Spleen (tissue), 13 donors: ENCODE measurements around the gene KHDRBS1. TPM values are rescaled to one million over a fixed set of nuclear protein-coding genes. Genes with fewer than 3 reads are reported as not detected.
A peak's percentile ranks its signal among the peaks of the same experiment; 100 is the strongest.

Experiments
- DNase-seq: peaks from one replicate; pipeline ENCODE4 v3.0.0-alpha.2; 2020
- H3K27ac ChIP-seq, 8 donors: fragments of 200-600 bp; sonication (generic) in 7 of 8; 1 replicate in 4 of 8; 2 replicates in 4 of 8; pipeline versions ENCODE4 v1.5.0 to v1.8.0; 2016 to 2021; ENCODE audit warnings: inconsistent platforms in 4 of 8, mild to moderate bottlenecking in 4 of 8, moderate library complexity in 1 of 8
- H3K27me3 ChIP-seq, 7 donors: fragments of 200-600 bp; sonication (generic) in 6 of 7; replicated peaks in 1 of 7; 1 replicate in 4 of 7; 2 replicates in 3 of 7; pipeline versions ENCODE4 v1.5.0 to v1.8.0; 2016 to 2021; ENCODE audit warnings: inconsistent platforms in 3 of 7, mild to moderate bottlenecking in 1 of 7
- H3K36me3 ChIP-seq, 6 donors: fragments of 200-600 bp; sonication (generic) in 5 of 6; 1 replicate in 4 of 6; 2 replicates in 2 of 6; pipeline versions ENCODE4 v1.5.0 to v1.8.0; 2016 to 2021; ENCODE audit warnings: inconsistent platforms in 2 of 6
- H3K4me1 ChIP-seq, 6 donors: fragments of 200-600 bp; sonication (generic) in 5 of 6; 1 replicate in 3 of 6; 2 replicates in 3 of 6; pipeline versions ENCODE4 v1.5.0 to v1.8.0; 2016 to 2021; ENCODE audit warnings: inconsistent platforms in 3 of 6
- H3K4me3 ChIP-seq, 8 donors: fragments of 200-600 bp; sonication (generic) in 7 of 8; 1 replicate in 4 of 8; 2 replicates in 4 of 8; pipeline versions ENCODE4 v1.5.0 to v1.8.0; 2016 to 2021; ENCODE audit warnings: inconsistent platforms in 4 of 8, mild to moderate bottlenecking in 4 of 8, moderate library complexity in 2 of 8
- H3K9me3 ChIP-seq, 8 donors: fragments of 200-600 bp; sonication (generic) in 7 of 8; 1 replicate in 4 of 8; 2 replicates in 4 of 8; pipeline versions ENCODE4 v1.5.0 to v1.8.0; 2016 to 2021; ENCODE audit warnings: inconsistent platforms in 4 of 8
- POLR2A ChIP-seq, 3 donors: fragments of 450-650 bp; IDR thresholded peaks; one replicate each; pipeline ENCODE4 v1.5.1; 2017; ENCODE audit warnings: antibody characterized with exemption in 3 of 3, mild to moderate bottlenecking in 1 of 3
- POLR2AphosphoS5 ChIP-seq, 3 donors: sonication (generic); formaldehyde crosslinking; IDR thresholded peaks; one replicate each; pipeline ENCODE4 v1.5.1; 2017; ENCODE audit warnings: antibody characterized with exemption in 3 of 3
- WGBS, 5 donors: extraction: QIAGEN DNeasy Blood & Tissue Kit in 3 of 5; methylation state at CpG; one replicate each; pipeline versions ENCODE4 v1.1.5 to v1.1.7; 2013 to 2018; 5-methylcytosine and 5-hydroxymethylcytosine counted together
- intact Hi-C: fragments of 100-400 bp; cut with DNase I; formaldehyde crosslinking; loops from one replicate; pipeline ENCODE4 v1.15.0; 2023; ENCODE audit warnings: low total_unique reads
- long read RNA-seq, 2 donors: transcript quantifications; one replicate each; lab custom pipeline, GENCODE V29; 2026
- polyA plus RNA-seq, 3 donors: library from polyadenylated mRNA; stranded (reverse); fragments of 200-250 nt; gene quantifications; one replicate each; pipeline ENCODE4 v1.2.1, GENCODE V29; 2013
- total RNA-seq, 7 donors: library from RNA; depleted of rRNA in 3 of 7; stranded (reverse); fragments of >200 nt in 3 of 7; fragmentation: NEBNext Ultra II Directional in 4 of 7; extraction: Animal tissue kit (Norgen Biotek cat#: 25700) in 4 of 7; gene quantifications; one replicate each; pipeline versions ENCODE4 v1.1.0 to v1.2.1, GENCODE V29; 2016 to 2021
- TF ChIP-seq, protein P1 (sequence below), 11 experiments: fragments of 200-600 bp in 7 of 11; fragments of 450-650 bp in 4 of 11; sonication (generic) in 4 of 11; IDR thresholded peaks in 8 of 11; conservative IDR thresholded peaks in 3 of 11; 1 replicate in 7 of 11; 2 replicates in 4 of 11; pipeline versions ENCODE4 v1.4.0 to v1.8.0; 2016 to 2021; ENCODE audit warnings: antibody characterized with exemption in 11 of 11, inconsistent platforms in 4 of 11, mild to moderate bottlenecking in 1 of 11
- donor health status: healthy with polysubstance abuse.
- donor health status: DM: no; HTN: no; CAD: no; lungs with moderate emphysema.
- donor health status: DM: no; HTN: no; CAD: no.
- donor health status: Bipolar disorder and iron deficiency.
- donor health status: healthy.
- donor health status: DM: no; HTN: no; CAD: no.
- donor health status: DM: yes; HTN: yes; CAD: no.

The KHDRBS1 gene, protein sequence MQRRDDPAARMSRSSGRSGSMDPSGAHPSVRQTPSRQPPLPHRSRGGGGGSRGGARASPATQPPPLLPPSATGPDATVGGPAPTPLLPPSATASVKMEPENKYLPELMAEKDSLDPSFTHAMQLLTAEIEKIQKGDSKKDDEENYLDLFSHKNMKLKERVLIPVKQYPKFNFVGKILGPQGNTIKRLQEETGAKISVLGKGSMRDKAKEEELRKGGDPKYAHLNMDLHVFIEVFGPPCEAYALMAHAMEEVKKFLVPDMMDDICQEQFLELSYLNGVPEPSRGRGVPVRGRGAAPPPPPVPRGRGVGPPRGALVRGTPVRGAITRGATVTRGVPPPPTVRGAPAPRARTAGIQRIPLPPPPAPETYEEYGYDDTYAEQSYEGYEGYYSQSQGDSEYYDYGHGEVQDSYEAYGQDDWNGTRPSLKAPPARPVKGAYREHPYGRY
- 100 to 1,000 TPM in 3 of 7 donors, 10 to 100 TPM in 4; 69.9 to 109 (median 97.9) TPM for total RNA-seq
- polyA plus RNA-seq, result 10 to 100 TPM; 63.8 to 80.6 (median 74.5) TPM
- long read RNA-seq, donor 1, transcript KHDRBS1-202 (9 exons, 2,757 nt), result major isoform, 32 of 42 reads
- long read RNA-seq, donor 1, partial matches to known transcripts, result 6 of 42 reads
- long read RNA-seq, donor 1, other reads (novel, unspliced or antisense), result 0 of 42 reads
- long read RNA-seq, donor 2, transcript KHDRBS1-202 (9 exons, 2,757 nt), result major isoform, 51 of 81 reads
- long read RNA-seq, donor 2, partial matches to known transcripts, result 29 of 81 reads
- long read RNA-seq, donor 2, other reads (novel, unspliced or antisense), result 0 of 81 reads

DNA sequence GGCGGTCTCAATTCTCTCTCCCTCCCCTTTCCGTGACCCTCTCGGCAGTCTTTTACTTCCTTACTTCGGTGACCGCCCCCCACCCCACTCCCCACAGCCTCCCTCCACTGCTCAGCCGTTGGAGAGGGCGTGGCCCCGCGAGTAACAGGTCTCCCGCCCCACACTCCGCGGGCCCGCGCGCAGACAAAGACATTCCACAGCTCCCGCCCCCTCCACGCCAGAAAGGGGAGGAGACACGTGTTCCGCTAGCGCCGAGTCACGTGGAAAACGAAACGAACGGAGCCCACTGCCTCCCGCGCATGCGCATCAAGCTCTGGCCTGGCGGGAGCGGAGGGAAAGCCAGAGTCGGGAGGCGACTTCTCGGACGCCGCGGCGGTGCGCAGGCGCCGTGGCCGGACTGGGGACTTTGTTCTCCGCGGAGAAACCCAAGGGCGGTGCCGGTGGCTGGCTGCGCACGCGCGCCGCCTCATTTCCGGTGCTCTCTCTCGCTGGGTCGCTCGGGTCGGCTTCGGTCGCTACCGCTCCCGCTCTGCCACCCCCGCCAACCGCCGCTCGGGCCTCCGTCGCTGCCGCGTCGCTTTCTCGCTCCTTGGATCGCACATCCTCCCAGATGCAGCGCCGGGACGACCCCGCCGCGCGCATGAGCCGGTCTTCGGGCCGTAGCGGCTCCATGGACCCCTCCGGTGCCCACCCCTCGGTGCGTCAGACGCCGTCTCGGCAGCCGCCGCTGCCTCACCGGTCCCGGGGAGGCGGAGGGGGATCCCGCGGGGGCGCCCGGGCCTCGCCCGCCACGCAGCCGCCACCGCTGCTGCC, at the start of gene KHDRBS1:
TSS of gene KHDRBS1 (plus strand) at position 483 of the 813 bp plus-strand sequence. CDS start at position 611, 128 bp downstream.
- Histone ChIP-seq H3K27me3 (no peaks in the 10 kb centered on the region), H3K4me1 (peaks cover 25 to 60% (median 48%) of the 10 kb centered on the region in 6 donors), H3K4me3 (peak within 1 kb of the TSS; percentile 85 to 99 (median 90)), H3K36me3 (peaks cover 0 to 13% (median 0%) of the 10 kb centered on the region in 6 donors), H3K9me3 (no peaks in the 10 kb centered on the region), H3K27ac (peak within 1 kb of the TSS; percentile 96 to 100 (median 100))
- TF ChIP-seq POLR2AphosphoS5 (IDR thresholded peaks at IDR 0.05) (peak; percentile 94 to 99 (median 95)), POLR2A (IDR thresholded peaks at IDR 0.05) (peak; percentile 57 to 64 (median 58))
- TF ChIP-seq, protein P1, sequence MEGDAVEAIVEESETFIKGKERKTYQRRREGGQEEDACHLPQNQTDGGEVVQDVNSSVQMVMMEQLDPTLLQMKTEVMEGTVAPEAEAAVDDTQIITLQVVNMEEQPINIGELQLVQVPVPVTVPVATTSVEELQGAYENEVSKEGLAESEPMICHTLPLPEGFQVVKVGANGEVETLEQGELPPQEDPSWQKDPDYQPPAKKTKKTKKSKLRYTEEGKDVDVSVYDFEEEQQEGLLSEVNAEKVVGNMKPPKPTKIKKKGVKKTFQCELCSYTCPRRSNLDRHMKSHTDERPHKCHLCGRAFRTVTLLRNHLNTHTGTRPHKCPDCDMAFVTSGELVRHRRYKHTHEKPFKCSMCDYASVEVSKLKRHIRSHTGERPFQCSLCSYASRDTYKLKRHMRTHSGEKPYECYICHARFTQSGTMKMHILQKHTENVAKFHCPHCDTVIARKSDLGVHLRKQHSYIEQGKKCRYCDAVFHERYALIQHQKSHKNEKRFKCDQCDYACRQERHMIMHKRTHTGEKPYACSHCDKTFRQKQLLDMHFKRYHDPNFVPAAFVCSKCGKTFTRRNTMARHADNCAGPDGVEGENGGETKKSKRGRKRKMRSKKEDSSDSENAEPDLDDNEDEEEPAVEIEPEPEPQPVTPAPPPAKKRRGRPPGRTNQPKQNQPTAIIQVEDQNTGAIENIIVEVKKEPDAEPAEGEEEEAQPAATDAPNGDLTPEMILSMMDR (IDR thresholded peaks at IDR 0.05 in 8 of 11, conservative IDR thresholded peaks at IDR 0.05 in 3 of 11), result peak in 2 of 11 experiments; percentile 33 to 41
- intact Hi-C loops, result loop anchor here (10.0 kb wide), 1 partner anchor 51 kb away; no protein-coding TSS in a partner anchor
- peak; percentile 99 for DNase-seq
- WGBS, 5 donors, result 0 to 1% (median 1%) methylated on average over 71 to 101 of the region's 101 CpGs

DNA sequence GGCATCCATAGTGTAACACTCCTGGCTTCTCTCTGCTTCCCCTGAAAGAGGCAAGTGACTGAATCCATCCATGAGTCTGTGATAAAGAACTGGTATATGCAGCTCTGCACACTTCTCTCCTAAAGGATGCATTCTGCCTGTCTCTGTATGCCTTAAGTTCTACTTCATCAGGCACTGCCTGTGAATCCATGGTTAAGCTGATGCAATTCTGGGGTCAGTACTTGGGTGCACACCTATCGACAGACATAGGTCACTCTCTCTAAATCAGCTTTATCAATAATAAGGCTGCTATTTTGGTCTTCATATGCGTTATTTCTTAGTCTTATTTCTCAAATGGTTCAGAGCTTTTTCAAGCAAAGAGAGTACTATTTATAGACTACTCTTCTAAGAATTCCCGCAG, 42.8 kb upstream of the KHDRBS1 start:
- Histone ChIP-seq H3K9me3 (no peaks in the 10 kb centered on the region), H3K4me1 (no peaks in the 10 kb centered on the region), H3K27ac (no peak overlapping the region), H3K4me3 (no peak overlapping the region), H3K27me3 (no peaks in the 10 kb centered on the region), H3K36me3 (no peaks in the 10 kb centered on the region)
- DNase-seq, result no peak
- intact Hi-C loops, result no loop called here
- WGBS, 5 donors, result 86 to 93% (median 87%) methylated on average over 3 of the region's 3 CpGs
- TF ChIP-seq, protein P1 (IDR thresholded peaks at IDR 0.05 in 8 of 11, conservative IDR thresholded peaks at IDR 0.05 in 3 of 11), result no peak
- TF ChIP-seq POLR2AphosphoS5 (IDR thresholded peaks at IDR 0.05) (no peak), POLR2A (IDR thresholded peaks at IDR 0.05) (no peak)

DNA sequence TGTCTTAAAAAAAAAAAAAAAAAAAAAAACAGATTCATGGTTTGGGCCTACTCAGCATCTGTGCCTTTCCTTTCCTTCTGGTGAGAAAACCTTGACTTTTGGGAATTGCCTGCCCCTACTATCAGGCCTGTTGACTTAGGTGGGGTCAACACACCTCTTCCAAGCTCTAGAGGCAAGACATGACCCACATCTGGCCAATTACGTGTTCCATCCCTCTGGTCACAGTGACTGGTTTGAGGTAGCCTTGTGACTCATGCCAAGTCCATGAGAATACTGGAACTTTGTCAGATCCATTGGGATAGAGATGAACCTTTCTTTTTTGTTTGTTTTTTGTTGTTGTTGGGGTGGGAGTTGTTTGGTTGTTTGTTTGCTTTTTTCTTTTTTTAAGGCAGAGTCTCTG, 37.3 kb upstream of the KHDRBS1 start:
- DNase-seq, result no peak
- no peaks in the 10 kb centered on the region for H3K36me3 ChIP-seq

More for the DNA sequence above, 37.3 kb upstream of the KHDRBS1 start:
- Histone ChIP-seq H3K27ac (no peak overlapping the region), H3K9me3 (no peaks in the 10 kb centered on the region), H3K4me3 (no peak overlapping the region), H3K27me3 (no peaks in the 10 kb centered on the region), H3K4me1 (peaks cover 10 to 12% (median 10%) of the 10 kb centered on the region in 6 donors)
- TF ChIP-seq, protein P1 (IDR thresholded peaks at IDR 0.05 in 8 of 11, conservative IDR thresholded peaks at IDR 0.05 in 3 of 11), result no peak
- TF ChIP-seq POLR2AphosphoS5 (IDR thresholded peaks at IDR 0.05) (no peak), POLR2A (IDR thresholded peaks at IDR 0.05) (no peak)
- intact Hi-C loops, result no loop called here
- 90 to 100% (median 94%) methylated on average over 1 of the region's 1 CpG for WGBS, 5 donors
